ENCODE results near the gene CTBP2. TPM values are rescaled to one million over a fixed set of nuclear protein-coding genes. Genes with fewer than 3 reads are reported as not detected.

The CTBP2 gene
- total and polyA plus RNA-seq, 10 of the 15 experiments (the other 5 are each of a cell fraction or from before 2014, with no cell fraction given): 0.02 to 0.72 (median 0.06) TPM; not detected in 2

DNA sequence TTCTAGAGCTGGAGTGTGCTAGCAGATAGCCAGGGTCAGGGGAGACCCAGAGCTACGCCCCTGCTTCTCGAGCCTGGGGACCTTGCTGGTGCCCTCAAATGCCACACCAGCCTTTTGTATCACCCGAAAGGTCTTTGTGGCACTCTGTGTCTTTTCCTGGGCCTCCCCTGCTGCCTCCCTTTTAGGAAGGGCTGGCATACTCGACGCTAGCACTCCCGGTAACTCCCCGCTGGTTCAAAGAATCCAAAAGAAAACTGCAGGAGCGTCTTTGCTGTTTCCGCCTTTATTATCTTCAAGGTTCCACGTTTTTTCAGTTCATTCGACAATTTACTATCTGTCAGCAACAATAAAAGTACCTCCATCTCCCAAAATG is 36.3 kb downstream of the CTBP2 start (continued):
- TF ChIP-seq, protein P1, sequence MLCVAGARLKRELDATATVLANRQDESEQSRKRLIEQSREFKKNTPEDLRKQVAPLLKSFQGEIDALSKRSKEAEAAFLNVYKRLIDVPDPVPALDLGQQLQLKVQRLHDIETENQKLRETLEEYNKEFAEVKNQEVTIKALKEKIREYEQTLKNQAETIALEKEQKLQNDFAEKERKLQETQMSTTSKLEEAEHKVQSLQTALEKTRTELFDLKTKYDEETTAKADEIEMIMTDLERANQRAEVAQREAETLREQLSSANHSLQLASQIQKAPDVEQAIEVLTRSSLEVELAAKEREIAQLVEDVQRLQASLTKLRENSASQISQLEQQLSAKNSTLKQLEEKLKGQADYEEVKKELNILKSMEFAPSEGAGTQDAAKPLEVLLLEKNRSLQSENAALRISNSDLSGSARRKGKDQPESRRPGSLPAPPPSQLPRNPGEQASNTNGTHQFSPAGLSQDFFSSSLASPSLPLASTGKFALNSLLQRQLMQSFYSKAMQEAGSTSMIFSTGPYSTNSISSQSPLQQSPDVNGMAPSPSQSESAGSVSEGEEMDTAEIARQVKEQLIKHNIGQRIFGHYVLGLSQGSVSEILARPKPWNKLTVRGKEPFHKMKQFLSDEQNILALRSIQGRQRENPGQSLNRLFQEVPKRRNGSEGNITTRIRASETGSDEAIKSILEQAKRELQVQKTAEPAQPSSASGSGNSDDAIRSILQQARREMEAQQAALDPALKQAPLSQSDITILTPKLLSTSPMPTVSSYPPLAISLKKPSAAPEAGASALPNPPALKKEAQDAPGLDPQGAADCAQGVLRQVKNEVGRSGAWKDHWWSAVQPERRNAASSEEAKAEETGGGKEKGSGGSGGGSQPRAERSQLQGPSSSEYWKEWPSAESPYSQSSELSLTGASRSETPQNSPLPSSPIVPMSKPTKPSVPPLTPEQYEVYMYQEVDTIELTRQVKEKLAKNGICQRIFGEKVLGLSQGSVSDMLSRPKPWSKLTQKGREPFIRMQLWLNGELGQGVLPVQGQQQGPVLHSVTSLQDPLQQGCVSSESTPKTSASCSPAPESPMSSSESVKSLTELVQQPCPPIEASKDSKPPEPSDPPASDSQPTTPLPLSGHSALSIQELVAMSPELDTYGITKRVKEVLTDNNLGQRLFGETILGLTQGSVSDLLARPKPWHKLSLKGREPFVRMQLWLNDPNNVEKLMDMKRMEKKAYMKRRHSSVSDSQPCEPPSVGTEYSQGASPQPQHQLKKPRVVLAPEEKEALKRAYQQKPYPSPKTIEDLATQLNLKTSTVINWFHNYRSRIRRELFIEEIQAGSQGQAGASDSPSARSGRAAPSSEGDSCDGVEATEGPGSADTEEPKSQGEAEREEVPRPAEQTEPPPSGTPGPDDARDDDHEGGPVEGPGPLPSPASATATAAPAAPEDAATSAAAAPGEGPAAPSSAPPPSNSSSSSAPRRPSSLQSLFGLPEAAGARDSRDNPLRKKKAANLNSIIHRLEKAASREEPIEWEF (IDR thresholded peaks at IDR 0.05; ENCODE audit: insufficient replicate concordance, low read depth, low read length): no peak

- ChIA-PET POLR2A (no interaction called here), RAD21 (ENCODE audit: unreplicated experiment) (no interaction called here), SMC1A (ENCODE audit: uncharacterized antibody, unreplicated experiment) (no interaction called here), CTCF (no interaction called here)
- 34% methylated on average over 13 of the region's 13 CpGs for WGBS (ENCODE audit: insufficient coverage, insufficient replicate concordance, low lambda C conversion rate, missing lambda C conversion rate)
- in situ Hi-C loops (cut with MboI) (no loop called here), intact Hi-C loops (cut with micrococcal nuclease; ENCODE audit: unreplicated experiment) (no loop called here)
- Histone ChIP-seq H3K79me2 (ENCODE audit: control insufficient read depth, insufficient read depth, low read length) (no peaks in the 10 kb centered on the region), H3K9me3 (replicated peaks; ENCODE audit: control insufficient read depth, insufficient read depth, low read length) (no peaks in the 10 kb centered on the region), H4K20me1 (ENCODE audit: control insufficient read depth, insufficient read depth) (no peaks in the 10 kb centered on the region), H3K4me2 (ENCODE audit: control insufficient read depth, insufficient read depth) (no peak overlapping the region), H3K36me3 (ENCODE audit: control insufficient read depth in 2 of 2, insufficient read depth in 2 of 2, low read length in 1 of 2) (no peaks in the 10 kb centered on the region), H3K4me3 (no peak overlapping the region), H2AFZ (ENCODE audit: control insufficient read depth, low read depth, low read length) (no peak overlapping the region), H3K4me1 (ENCODE audit: control insufficient read depth, insufficient read depth, low read length) (no peaks in the 10 kb centered on the region), H3K9ac (ENCODE audit: control insufficient read depth, insufficient read depth, low read length) (no peak overlapping the region), H3K27ac (ENCODE audit: control insufficient read depth, insufficient read depth) (no peak overlapping the region), H3K27me3 (replicated peaks in 1 of 2; ENCODE audit: control insufficient read depth in 2 of 2, insufficient read depth in 2 of 2, low read length in 1 of 2) (peaks cover 0 to 3% of the 10 kb centered on the region in 2 experiments; a peak in 2 of 4 replicates)
- ATAC-seq (no peak), DNase-seq (ENCODE audit: low read depth, low spot score) (no peak), FAIRE-seq (no peak)
- no TSS peak for BruUV-seq (replicated peaks)
- TF ChIP-seq TBL1XR1 (IDR thresholded peaks at IDR 0.05; ENCODE audit: low read depth, low read length) (no peak), TARDBP (IDR thresholded peaks at IDR 0.05; ENCODE audit: borderline replicate concordance) (no peak), ZNF687 (IDR thresholded peaks at IDR 0.05) (no peak), ATF7 (IDR thresholded peaks at IDR 0.05; ENCODE audit: low read depth) (no peak)
- TF ChIP-seq, protein P1 (IDR thresholded peaks at IDR 0.05; ENCODE audit: insufficient replicate concordance, low read depth, low read length): no peak
Observed at GRCh38 chr10:125123476-125124114, 36.8 kb downstream of the CTBP2 start.

All from GM12878 (cell line).